Liver (tissue), 9 donors: ENCODE results near the gene GPR32. TPM values are rescaled to one million over a fixed set of nuclear protein-coding genes. Genes with fewer than 3 reads are reported as not detected.

ENCODE experiments used
- DNase-seq: peaks from one replicate; pipeline ENCODE4 v3.0.0-alpha.2; 2017; ENCODE audit warnings: low spot score
- H3K27ac ChIP-seq, 2 donors: one replicate each; pipeline ENCODE4 v1.7.0; 2013; ENCODE audit warnings: inconsistent platforms in 2 of 2, low read length in 2 of 2, control low read depth in 1 of 2, low read depth in 1 of 2, mild to moderate bottlenecking in 1 of 2
- H3K27me3 ChIP-seq, 4 donors: one replicate each; pipeline versions ENCODE4 v1.6.1 to v1.7.0; 2013; ENCODE audit warnings: low read length in 3 of 4, inconsistent platforms in 1 of 4, mild to moderate bottlenecking in 1 of 4, moderate library complexity in 1 of 4; ENCODE audit not compliant: control insufficient read depth in 4 of 4, insufficient read depth in 4 of 4
- H3K36me3 ChIP-seq, 4 donors: one replicate each; pipeline versions ENCODE4 v1.6.1 to v1.7.0; 2013; ENCODE audit warnings: low read length in 3 of 4, mild to moderate bottlenecking in 3 of 4, low read depth in 1 of 4, moderate library complexity in 1 of 4; ENCODE audit not compliant: control insufficient read depth in 4 of 4, insufficient read depth in 3 of 4
- H3K4me1 ChIP-seq, 4 donors: one replicate each; pipeline versions ENCODE4 v1.6.1 to v1.7.0; 2013; ENCODE audit warnings: low read length in 3 of 4, mild to moderate bottlenecking in 3 of 4, moderate library complexity in 1 of 4; ENCODE audit not compliant: control insufficient read depth in 4 of 4, insufficient read depth in 4 of 4
- H3K4me3 ChIP-seq, 3 donors: one replicate each; pipeline versions ENCODE4 v1.6.1 to v1.7.0; 2013; ENCODE audit warnings: low read length in 3 of 3, control low read depth in 1 of 3, low read depth in 1 of 3, mild to moderate bottlenecking in 1 of 3
- H3K9ac ChIP-seq, 2 donors: one replicate each; pipeline ENCODE4 v1.7.0; 2013; ENCODE audit warnings: low read length in 2 of 2, mild to moderate bottlenecking in 2 of 2, moderate library complexity in 2 of 2, control low read depth in 1 of 2, low read depth in 1 of 2
- H3K9me3 ChIP-seq, 4 donors: one replicate each; pipeline versions ENCODE4 v1.6.1 to v1.7.0; 2013; ENCODE audit warnings: low read length in 3 of 4; ENCODE audit not compliant: control insufficient read depth in 4 of 4
- ATF3 ChIP-seq: IDR thresholded peaks from 2 replicates; pipeline ENCODE4 v1.6.1; 2016; ENCODE audit warnings: antibody characterized with exemption
- CTCF ChIP-seq: fragments of 150-350 bp; IDR thresholded peaks from 2 replicates; pipeline ENCODE4 v1.5.1; 2017; ENCODE audit warnings: improper control_type of control experiment, low read depth, low read length; ENCODE audit not compliant: missing input control
- EGR1 ChIP-seq, 2 donors: IDR thresholded peaks; 2 replicates each; pipeline ENCODE4 v1.6.1; 2016 to 2018; ENCODE audit warnings: antibody characterized with exemption in 2 of 2, low read depth in 2 of 2
- FOXA1 ChIP-seq: IDR thresholded peaks from 2 replicates; pipeline ENCODE4 v1.6.1; 2016; ENCODE audit warnings: antibody characterized with exemption
- FOXA2 ChIP-seq: IDR thresholded peaks from 2 replicates; pipeline ENCODE4 v1.6.1; 2016; ENCODE audit warnings: antibody characterized with exemption
- GABPA ChIP-seq, 2 donors: IDR thresholded peaks in 1 of 2; conservative IDR thresholded peaks in 1 of 2; 2 replicates each; pipeline ENCODE4 v1.6.1; 2016; ENCODE audit warnings: antibody characterized with exemption in 2 of 2, mild to moderate bottlenecking in 1 of 2, moderate library complexity in 1 of 2
- HNF4A ChIP-seq, 2 donors: conservative IDR thresholded peaks; 2 replicates each; pipeline ENCODE4 v1.6.1; 2016; ENCODE audit warnings: antibody characterized with exemption in 2 of 2, mild to moderate bottlenecking in 2 of 2
- HNF4G ChIP-seq: IDR thresholded peaks from 2 replicates; pipeline ENCODE4 v1.6.1; 2016; ENCODE audit warnings: antibody characterized with exemption
- MAX ChIP-seq: IDR thresholded peaks from 2 replicates; pipeline ENCODE4 v1.6.1; 2016; ENCODE audit warnings: antibody characterized with exemption
- NR2F2 ChIP-seq: IDR thresholded peaks from 2 replicates; pipeline ENCODE4 v1.6.1; 2016; ENCODE audit warnings: antibody characterized with exemption
- RAD21 ChIP-seq, 2 donors: IDR thresholded peaks; 2 replicates each; pipeline ENCODE4 v1.6.1; 2016; ENCODE audit warnings: antibody characterized with exemption in 2 of 2, mild to moderate bottlenecking in 2 of 2
- REST ChIP-seq: IDR thresholded peaks from 2 replicates; pipeline ENCODE4 v1.6.1; 2016; ENCODE audit warnings: antibody characterized with exemption, mild to moderate bottlenecking
- RXRA ChIP-seq, 2 donors: IDR thresholded peaks; 2 replicates each; pipeline ENCODE4 v1.6.1; 2017 to 2018; ENCODE audit warnings: antibody characterized with exemption in 2 of 2, mild to moderate bottlenecking in 1 of 2
- SP1 ChIP-seq: IDR thresholded peaks from 2 replicates; pipeline ENCODE4 v1.6.1; 2018; ENCODE audit warnings: antibody characterized with exemption, mild to moderate bottlenecking
- YY1 ChIP-seq: IDR thresholded peaks from 2 replicates; pipeline ENCODE4 v1.6.1; 2016; ENCODE audit warnings: antibody characterized with exemption, mild to moderate bottlenecking
- ZBTB33 ChIP-seq: IDR thresholded peaks from 2 replicates; pipeline ENCODE4 v1.6.1; 2016; ENCODE audit warnings: antibody characterized with exemption
- WGBS: extraction: QIAGEN DNeasy Blood & Tissue Kit; methylation state at CpG from one replicate; pipeline ENCODE4 v1.1.7; 2013; 5-methylcytosine and 5-hydroxymethylcytosine counted together
- polyA plus RNA-seq, 2 donors: library from polyadenylated mRNA; stranded (reverse) in 1 of 2; unstranded in 1 of 2; fragments of 200-250 nt in 1 of 2; fragments of >200 nt in 1 of 2; fragmentation: Nextera tagmentation in 1 of 2; extraction: Ambion mirVana in 1 of 2; gene quantifications; one replicate each; pipeline versions ENCODE4 v1.2.1 to v1.2.3, GENCODE V29; 2013 to 2015
- total RNA-seq, 2 donors: library from RNA; depleted of rRNA; stranded (reverse); fragments of >200 nt; gene quantifications; one replicate each; pipeline ENCODE4 v1.2.3, GENCODE V29; 2014
- donor health status: healthy.
- donor health status: healthy.
- donor health status: healthy.
- donor health status: healthy.
- donor health status: healthy.

GPR32 gene
- total and polyA plus RNA-seq, 4 donors, result not detected

GRCh38 chr19:50817941-50818858 lies 47.9 kb downstream of the GPR32 start:
- DNase-seq, result peak; percentile 72
- Histone ChIP-seq H3K4me1 (no peaks in the 10 kb centered on the region), H3K36me3 (no peaks in the 10 kb centered on the region), H3K9me3 (no peaks in the 10 kb centered on the region), H3K27ac (no peak overlapping the region), H3K9ac (no peak overlapping the region), H3K4me3 (no peak overlapping the region), H3K27me3 (peaks cover 0 to 27% (median 13%) of the 10 kb centered on the region in 4 donors)
- 8% methylated on average over 52 of the region's 52 CpGs for WGBS
- TF ChIP-seq YY1 (no peak), FOXA1 (no peak), EGR1 (IDR thresholded peaks at IDR 0.05; ENCODE audit: low read depth in 2 of 2) (no peak), CTCF (no peak), ZBTB33 (no peak), REST (no peak), ATF3 (no peak), HNF4G (no peak), GABPA (IDR thresholded peaks at IDR 0.05 in 1 of 2, conservative IDR thresholded peaks at IDR 0.05 in 1 of 2) (no peak), HNF4A (conservative IDR thresholded peaks at IDR 0.05) (no peak), RXRA (IDR thresholded peaks at IDR 0.05) (no peak), NR2F2 (no peak), RAD21 (IDR thresholded peaks at IDR 0.05) (no peak), SP1 (no peak), FOXA2 (no peak), MAX (no peak)
